A549 treated with ZK216348 at 1 μM for 4 hours (cell line): ENCODE data around the gene CYP4F3. TPM values are rescaled to one million over a fixed set of nuclear protein-coding genes. Genes with fewer than 3 reads are reported as not detected.

Experiments used
- total RNA-seq: library from RNA; stranded (reverse); fragments of 200-300 nt; extraction: Qiagen RNA extraction; gene quantifications from 5 replicates; pipeline ENCODE4 v1.2.3, GENCODE V29; 2022; ENCODE audit warnings: low read depth

CYP4F3 gene
- 2.2 to 3.4 TPM (median 3.0 TPM) in 5 replicates for total RNA-seq

GRCh38 chr19:15640294-15640903 lies at the start of gene CYP4F3:
Gene CYP4F3, plus strand, starts transcription at chr19:15640897. Its CDS starts 519 bp downstream, at chr19:15641416.

GRCh38 chr19:15614507-15615379 lies 26.0 kb upstream of the CYP4F3 start, which contains the start of gene CYP4F8:
Gene CYP4F8, plus strand, starts transcription at chr19:15615218. Its CDS starts 399 bp downstream, at chr19:15615617.

GRCh38 chr19:15672580-15673175 lies 32.0 kb downstream of the CYP4F3 start, which contains the start of gene CYP4F12:
Gene CYP4F12, plus strand, starts transcription at chr19:15673087. Its CDS starts 443 bp downstream, at chr19:15673530.

Other genes with a start within 250 kb of the CYP4F3 start
- 35.2 to 43.3 TPM (median 37.1 TPM) in 5 replicates for gene AKAP8L, start 221.9 kb upstream of the CYP4F3 start, total RNA-seq
- 11.8 to 23.9 TPM (median 22.8 TPM) in 5 replicates for gene WIZ, start 190.9 kb upstream of the CYP4F3 start, total RNA-seq
- gene RASAL3, start 176.4 kb upstream of the CYP4F3 start, total RNA-seq: not detected in 5 replicates
- not detected in 5 replicates for gene PGLYRP2, start 161.4 kb upstream of the CYP4F3 start, total RNA-seq
- gene CYP4F22, start 132.4 kb upstream of the CYP4F3 start, total RNA-seq: 0.09 to 0.21 TPM (median 0.13 TPM) in 4 of 5 replicates, not detected in the other
- gene CYP4F8, start 25.7 kb upstream of the CYP4F3 start, total RNA-seq: not detected in 5 replicates
- gene CYP4F12, start 32.2 kb downstream of the CYP4F3 start, total RNA-seq: 1.8 to 2.7 TPM (median 2.1 TPM) in 5 replicates
- gene OR10H2, start 87.1 kb downstream of the CYP4F3 start, total RNA-seq: not detected in 5 replicates
- not detected in 5 replicates for gene OR10H3, start 97.1 kb downstream of the CYP4F3 start, total RNA-seq
- gene OR10H5, start 146.8 kb downstream of the CYP4F3 start, total RNA-seq: not detected in 5 replicates
- not detected in 5 replicates for gene OR10H1, start 174.8 kb downstream of the CYP4F3 start, total RNA-seq